ENCODE results near the gene ERH. TPM values are rescaled to one million over a fixed set of nuclear protein-coding genes. Genes with fewer than 3 reads are reported as not detected.
"Not testable (repeated sequence)": the region's sequence is repeated elsewhere in the genome, so short reads cannot be mapped to it uniquely, and the experiment has no call there.

ERH gene
- total and polyA plus RNA-seq, 4 experiments from 2014 or later = 44.6 to 135 (median 90.6) TPM

DNA sequence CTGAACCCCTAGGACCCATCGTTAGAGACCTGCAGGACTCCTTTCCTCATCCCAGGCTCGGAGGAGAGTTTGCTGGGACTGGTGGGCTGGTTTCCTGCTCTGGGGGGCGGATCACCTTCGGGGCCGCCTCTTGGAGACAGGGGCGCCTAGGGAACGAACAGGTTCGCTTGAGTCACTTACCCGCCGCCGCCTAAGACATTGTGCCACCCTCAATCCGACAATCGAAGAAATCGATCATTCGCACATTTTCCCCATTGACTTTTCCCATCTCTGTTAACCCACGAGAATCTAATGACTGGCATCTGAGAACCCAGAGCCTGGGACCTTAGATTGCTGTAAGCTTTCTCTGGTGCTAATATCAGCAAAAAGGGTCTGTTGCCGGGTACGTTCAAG, 715 bp upstream of the ERH start:
- no peaks in the 10 kb centered on the region for H3K9me3 Mint-ChIP-seq
- Histone ChIP-seq H3K9me3 (ENCODE audit: control insufficient read depth in 1 of 2, low read length in 2 of 2) (no peaks in the 10 kb centered on the region), H3K4me3 (ENCODE audit: low read length in 2 of 2) (peak overlapping the region; percentile 86 to 91), H3K27me3 (ENCODE audit: insufficient read depth, low read length) (no peaks in the 10 kb centered on the region), H3K4me1 (ENCODE audit: insufficient read depth, low read length) (peaks cover 75% of the 10 kb centered on the region), H3K27ac (ENCODE audit: low read depth, low read length) (peak overlapping the region; percentile 87), H3K36me3 (ENCODE audit: insufficient read depth, low read length) (peaks cover 13% of the 10 kb centered on the region)
- H3K36me3 Mint-ChIP-seq = peaks cover 15 to 44% of the 10 kb centered on the region in 2 donors
- ChIA-PET CTCF (ENCODE audit: partially characterized antibody) (no interaction called here), POLR2A (ENCODE audit: partially characterized antibody) (interaction anchor here (0.9 to 3.4 kb wide), 13 partner anchors 11 to 1724 kb away, joined by 3 to 20 read pairs (median 4); partner anchors contain the start of genes COX16, DCAF5, EXD2 and SRSF5)
- peak overlapping the region; percentile 91 to 99 (median 96) for H3K4me3 Mint-ChIP-seq
- intact Hi-C loops (cut with micrococcal nuclease) = loop anchor here (1.0 to 5.0 kb wide), 5 partner anchors 207 to 1923 kb away; partner anchors contain the start of genes DCAF5, EXD2, SIPA1L1 and SRSF5
- H3K4me1 Mint-ChIP-seq = peaks cover 38 to 84% (median 55%) of the 10 kb centered on the region in 4 donors
- no peak for DNase-seq
- no peaks in the 10 kb centered on the region for H3K27me3 Mint-ChIP-seq
- peak overlapping the region; percentile 98 to 100 (median 100) for H3K27ac Mint-ChIP-seq

GRCh38 chr14:69395929-69396328, 2.2 kb downstream of the ERH start:
- intact Hi-C loops (cut with micrococcal nuclease) = loop anchor here (5.0 kb wide), 2 partner anchors 204 to 1926 kb away; partner anchors contain the start of genes EXD2 and SIPA1L1
- ChIA-PET CTCF (ENCODE audit: partially characterized antibody) (interaction anchor here (1.4 kb wide), 1 partner anchor 64 kb away, joined by 3 read pairs; no protein-coding TSS in a partner anchor), POLR2A (ENCODE audit: partially characterized antibody) (interaction anchor here (0.7 to 1.2 kb wide), 3 partner anchors 9 to 1925 kb away, joined by 3 read pairs; partner anchors contain the start of gene DCAF5)
- peaks cover 86% of the 10 kb centered on the region for H3K4me1 ChIP-seq (ENCODE audit: insufficient read depth, low read length)
- Mint-ChIP-seq H3K27ac (peak overlapping the region in 3 of 7 donors; percentile 41 to 98 (median 43)), H3K4me1 (peaks cover 53 to 96% (median 73%) of the 10 kb centered on the region in 4 donors), H3K27me3 (no peaks in the 10 kb centered on the region), H3K36me3 (peaks cover 39 to 71% of the 10 kb centered on the region in 2 donors), H3K4me3 (peak overlapping the region in 4 of 8 donors; percentile 4 to 44 (median 26)), H3K9me3 (no peaks in the 10 kb centered on the region)
- H3K9me3 ChIP-seq (ENCODE audit: control insufficient read depth in 1 of 2, low read length in 2 of 2) = no peaks in the 10 kb centered on the region
- no peak overlapping the region for H3K4me3 ChIP-seq (ENCODE audit: low read length in 2 of 2)
- no peak overlapping the region for H3K27ac ChIP-seq (ENCODE audit: low read depth, low read length)
- H3K27me3 ChIP-seq (ENCODE audit: insufficient read depth, low read length) = no peaks in the 10 kb centered on the region
- DNase-seq = no peak
- H3K36me3 ChIP-seq (ENCODE audit: insufficient read depth, low read length) = peaks cover 33% of the 10 kb centered on the region

DNA sequence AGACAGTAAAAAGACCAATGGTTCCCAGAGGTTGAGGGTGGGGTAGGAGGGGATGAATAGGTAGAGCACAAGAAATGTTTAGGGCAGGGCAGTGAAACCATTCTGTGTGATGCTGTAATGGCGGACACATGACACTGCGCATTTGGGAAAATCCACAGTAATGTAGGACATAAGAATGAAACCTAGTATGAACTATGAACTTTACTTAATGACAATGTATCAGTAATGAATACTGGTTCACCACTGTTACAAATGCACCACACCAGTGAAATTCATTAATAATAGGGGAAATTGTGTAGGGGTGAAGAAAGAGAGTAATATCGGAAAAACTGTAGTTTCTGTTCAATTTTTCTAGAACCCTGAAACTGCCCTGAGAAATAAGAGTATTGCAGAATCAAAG, 5.6 kb downstream of the ERH start:
- peaks cover 60 to 83% of the 10 kb centered on the region in 2 donors for H3K36me3 Mint-ChIP-seq
- Histone ChIP-seq H3K27me3 (ENCODE audit: insufficient read depth, low read length) (no peaks in the 10 kb centered on the region), H3K9me3 (ENCODE audit: control insufficient read depth in 1 of 2, low read length in 2 of 2) (no peaks in the 10 kb centered on the region), H3K4me3 (ENCODE audit: low read length in 2 of 2) (no peak overlapping the region), H3K27ac (ENCODE audit: low read depth, low read length) (no peak overlapping the region), H3K4me1 (ENCODE audit: insufficient read depth, low read length) (peaks cover 80% of the 10 kb centered on the region), H3K36me3 (ENCODE audit: insufficient read depth, low read length) (peaks cover 50% of the 10 kb centered on the region)
- H3K4me1 Mint-ChIP-seq = peaks cover 57 to 87% (median 67%) of the 10 kb centered on the region in 4 donors
- peak overlapping the region in 6 of 8 donors; percentile 16 to 61 (median 42) for H3K4me3 Mint-ChIP-seq
- peak overlapping the region in 2 of 7 donors; percentile 37 to 79 for H3K27ac Mint-ChIP-seq
- no peak for DNase-seq
- intact Hi-C loops (cut with micrococcal nuclease) = no loop called here
- H3K9me3 Mint-ChIP-seq = no peaks in the 10 kb centered on the region
- ChIA-PET CTCF (ENCODE audit: partially characterized antibody) (no interaction called here), POLR2A (ENCODE audit: partially characterized antibody) (no interaction called here)
- H3K27me3 Mint-ChIP-seq = no peaks in the 10 kb centered on the region

GRCh38 chr14:69391400-69391799, 6.7 kb downstream of the ERH start:
- H3K4me3 ChIP-seq (ENCODE audit: low read length in 2 of 2); POLR2A ChIA-PET (ENCODE audit: partially characterized antibody); intact Hi-C loops (cut with micrococcal nuclease); H3K27me3 Mint-ChIP-seq; H3K27me3 ChIP-seq (ENCODE audit: insufficient read depth, low read length); H3K9me3 Mint-ChIP-seq; CTCF ChIA-PET (ENCODE audit: partially characterized antibody); DNase-seq; H3K27ac ChIP-seq (ENCODE audit: low read depth, low read length); H3K9me3 ChIP-seq (ENCODE audit: control insufficient read depth in 1 of 2, low read length in 2 of 2): not testable (repeated sequence)
- Mint-ChIP-seq H3K4me3 (peak overlapping the region in 6 of 8 donors; percentile 2 to 76 (median 47)), H3K27ac (peak overlapping the region in 1 of 7 donors; percentile 52), H3K36me3 (peaks cover 67 to 86% of the 10 kb centered on the region in 2 donors), H3K4me1 (peaks cover 51 to 82% (median 62%) of the 10 kb centered on the region in 4 donors)
- Histone ChIP-seq H3K36me3 (ENCODE audit: insufficient read depth, low read length) (peaks cover 56% of the 10 kb centered on the region), H3K4me1 (ENCODE audit: insufficient read depth, low read length) (peaks cover 73% of the 10 kb centered on the region)

DNA sequence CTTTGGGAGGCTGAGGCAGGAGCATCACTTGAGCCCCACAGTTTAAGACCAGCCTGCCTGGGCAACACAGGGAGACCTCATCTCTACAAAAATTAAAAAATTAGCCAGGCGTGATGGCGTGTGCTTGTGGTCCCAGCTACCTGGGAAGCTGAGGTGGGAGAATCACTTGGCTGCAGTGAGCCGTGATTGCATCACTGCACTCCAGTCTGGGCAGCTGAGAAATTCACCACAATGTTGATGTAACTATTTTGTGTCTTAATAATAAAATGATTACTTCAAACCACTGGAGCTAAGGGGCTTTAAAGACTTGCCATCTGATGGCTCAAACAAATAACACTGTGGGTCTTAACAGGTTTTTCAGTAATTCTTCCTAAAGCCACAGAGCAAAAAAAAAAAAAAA, 10.8 kb downstream of the ERH start:
- CTCF ChIA-PET (ENCODE audit: partially characterized antibody) = interaction anchor here (1.2 kb wide), 1 partner anchor 9 kb away, joined by 4 read pairs; no protein-coding TSS in a partner anchor
- Mint-ChIP-seq H3K36me3 (peaks cover 51 to 78% of the 10 kb centered on the region in 2 donors), H3K4me1 (peaks cover 37 to 63% (median 48%) of the 10 kb centered on the region in 4 donors), H3K4me3 (no peak overlapping the region), H3K27me3 (no peaks in the 10 kb centered on the region), H3K27ac (peak overlapping the region in 1 of 7 donors; percentile 41), H3K9me3 (no peaks in the 10 kb centered on the region)
- POLR2A ChIA-PET (ENCODE audit: partially characterized antibody) = interaction anchor here (1.2 to 3.8 kb wide), 2 partner anchors 8 to 10 kb away, joined by 3 to 20 read pairs; partner anchors contain the start of genes ERH and SLC39A9
- Histone ChIP-seq H3K27ac (ENCODE audit: low read depth, low read length) (no peak overlapping the region), H3K36me3 (ENCODE audit: insufficient read depth, low read length) (peaks cover 55% of the 10 kb centered on the region), H3K9me3 (ENCODE audit: control insufficient read depth in 1 of 2, low read length in 2 of 2) (no peaks in the 10 kb centered on the region), H3K4me3 (ENCODE audit: low read length in 2 of 2) (no peak overlapping the region), H3K4me1 (ENCODE audit: insufficient read depth, low read length) (peaks cover 32% of the 10 kb centered on the region), H3K27me3 (ENCODE audit: insufficient read depth, low read length) (no peaks in the 10 kb centered on the region)
- DNase-seq = no peak
- intact Hi-C loops (cut with micrococcal nuclease) = no loop called here

DNA sequence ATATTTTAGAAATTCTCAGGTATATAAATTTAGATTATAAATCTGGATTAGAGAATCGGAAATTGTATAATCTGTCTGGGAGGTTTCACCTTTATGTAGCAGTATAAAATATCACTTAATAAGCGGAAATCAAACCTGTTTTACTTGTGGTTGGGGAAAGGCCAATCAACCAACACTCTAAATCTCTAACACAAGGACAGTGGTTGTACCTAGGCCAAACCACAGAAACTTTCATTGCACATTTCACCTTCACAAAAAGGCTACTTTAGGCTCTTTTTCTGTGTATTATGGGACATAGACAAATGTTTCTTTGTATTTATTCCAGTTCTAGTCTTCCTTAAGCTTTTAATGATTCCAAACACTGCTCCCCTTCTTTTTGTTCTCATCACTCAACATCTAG, 19.8 kb downstream of the ERH start:
- no peaks in the 10 kb centered on the region for H3K9me3 ChIP-seq (ENCODE audit: control insufficient read depth in 1 of 2, low read length in 2 of 2)
- H3K27ac ChIP-seq (ENCODE audit: low read depth, low read length) = no peak overlapping the region
- Mint-ChIP-seq H3K4me1 (peaks cover 0 to 5% (median 2%) of the 10 kb centered on the region in 4 donors), H3K27ac (peak overlapping the region in 1 of 7 donors; percentile 39), H3K4me3 (no peak overlapping the region), H3K27me3 (no peaks in the 10 kb centered on the region), H3K9me3 (peaks cover 0 to 2% (median 0%) of the 10 kb centered on the region in 8 donors), H3K36me3 (peaks cover 41 to 62% of the 10 kb centered on the region in 2 donors)
- no peaks in the 10 kb centered on the region for H3K27me3 ChIP-seq (ENCODE audit: insufficient read depth, low read length)
- POLR2A ChIA-PET (ENCODE audit: partially characterized antibody) = no interaction called here
- H3K36me3 ChIP-seq (ENCODE audit: insufficient read depth, low read length) = peaks cover 11% of the 10 kb centered on the region
- H3K4me3 ChIP-seq (ENCODE audit: low read length in 2 of 2) = no peak overlapping the region
- intact Hi-C loops (cut with micrococcal nuclease) = no loop called here
- CTCF ChIA-PET (ENCODE audit: partially characterized antibody) = no interaction called here
- no peaks in the 10 kb centered on the region for H3K4me1 ChIP-seq (ENCODE audit: insufficient read depth, low read length)
- DNase-seq = no peak

DNA sequence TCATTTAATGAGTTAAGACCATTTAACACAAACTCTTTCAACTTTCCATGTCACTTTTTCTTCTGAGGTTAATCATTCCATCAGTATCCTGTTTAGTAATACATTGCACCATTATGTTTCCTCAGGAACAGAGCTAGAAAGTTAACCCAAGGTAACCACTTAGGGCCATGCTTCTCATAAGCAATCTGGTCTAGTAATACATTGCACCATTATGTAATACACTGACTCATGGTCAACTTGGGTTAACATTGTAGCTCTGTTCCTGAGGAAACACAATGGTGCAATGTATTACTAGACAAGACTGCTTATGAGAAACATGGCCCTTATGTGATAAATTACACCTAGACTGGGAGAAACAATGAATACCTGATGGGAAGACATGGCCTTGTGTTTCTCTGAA, 21.7 kb downstream of the ERH start:
- Histone ChIP-seq H3K27me3 (ENCODE audit: insufficient read depth, low read length) (no peaks in the 10 kb centered on the region), H3K4me1 (ENCODE audit: insufficient read depth, low read length) (no peaks in the 10 kb centered on the region), H3K4me3 (ENCODE audit: low read length in 2 of 2) (no peak overlapping the region), H3K9me3 (ENCODE audit: control insufficient read depth in 1 of 2, low read length in 2 of 2) (no peaks in the 10 kb centered on the region), H3K27ac (ENCODE audit: low read depth, low read length) (no peak overlapping the region), H3K36me3 (ENCODE audit: insufficient read depth, low read length) (peaks cover 9% of the 10 kb centered on the region)
- ChIA-PET POLR2A (ENCODE audit: partially characterized antibody) (interaction anchor here (0.9 to 1.6 kb wide), 2 partner anchors 9 to 22 kb away, joined by 4 to 7 read pairs; partner anchors contain the start of genes ERH and SLC39A9), CTCF (ENCODE audit: partially characterized antibody) (no interaction called here)
- Mint-ChIP-seq H3K36me3 (peaks cover 50 to 57% of the 10 kb centered on the region in 2 donors), H3K9me3 (peaks cover 0 to 2% (median 0%) of the 10 kb centered on the region in 8 donors), H3K4me3 (no peak overlapping the region), H3K27me3 (no peaks in the 10 kb centered on the region), H3K27ac (no peak overlapping the region), H3K4me1 (peaks cover 0 to 5% (median 2%) of the 10 kb centered on the region in 4 donors)
- intact Hi-C loops (cut with micrococcal nuclease) = no loop called here
- no peak for DNase-seq
